NCI-H2081 (cell line): ENCODE measurements around the gene S1PR4.
A peak's percentile ranks its signal among the peaks of the same experiment; 100 is the strongest.
"Not testable (repeated sequence)": the region's sequence is repeated elsewhere in the genome, so short reads cannot be mapped to it uniquely, and the experiment has no call there.

Experiments used
- DNase-seq, 2 experiments: peaks; one replicate each; lab custom pipeline; 2025; lab: John Stamatoyannopoulos, UW

Gene S1PR4

GRCh38 chr19:3178973-3179738, 587 bp downstream of the S1PR4 start:
- no peak for DNase-seq

- DNase-seq = no peak
Measured at GRCh38 chr19:3179739-3180293, 1.2 kb downstream of the S1PR4 start.

GRCh38 chr19:3183721-3184641, 5.4 kb downstream of the S1PR4 start:
- DNase-seq = no peak

GRCh38 chr19:3184847-3185460, 6.4 kb downstream of the S1PR4 start:
- peak; percentile 77 to 83 for DNase-seq

GRCh38 chr19:3185461-3186159, 7.0 kb downstream of the S1PR4 start, which contains the start of gene NCLN:
Gene NCLN (plus strand): TSS chr19:3185930. CDS start chr19:3186031, 101 bp downstream.
- DNase-seq = peak; percentile 90 to 92

- no peak for DNase-seq
Measured at GRCh38 chr19:3186160-3186688, 7.7 kb downstream of the S1PR4 start.

GRCh38 chr19:3186891-3187661, 8.5 kb downstream of the S1PR4 start:
- no peak for DNase-seq

- DNase-seq = no peak
Measured at GRCh38 chr19:3187662-3188511, 9.3 kb downstream of the S1PR4 start.

GRCh38 chr19:3188627-3189596, 10.3 kb downstream of the S1PR4 start:
- DNase-seq = no peak

- no peak for DNase-seq
Measured at GRCh38 chr19:3189702-3190469, 11.3 kb downstream of the S1PR4 start.

- DNase-seq = no peak
Measured at GRCh38 chr19:3190470-3190770, 11.9 kb downstream of the S1PR4 start.

GRCh38 chr19:3190921-3191805, 12.6 kb downstream of the S1PR4 start:
- no peak for DNase-seq

- DNase-seq = not testable (repeated sequence)
Measured at GRCh38 chr19:3191806-3192104, 13.2 kb downstream of the S1PR4 start.

- DNase-seq = no peak
Measured at GRCh38 chr19:3192228-3192635, 13.7 kb downstream of the S1PR4 start.

- DNase-seq = no peak
Measured at GRCh38 chr19:3192684-3193083, 14.1 kb downstream of the S1PR4 start.

- no peak for DNase-seq
Measured at GRCh38 chr19:3193256-3194105, 14.9 kb downstream of the S1PR4 start.
